Peyer's patch (tissue), 4 donors: ENCODE data around the gene NDUFB3.

ENCODE experiments used
- POLR2A ChIP-seq, 2 donors: fragments of 450-650 bp; IDR thresholded peaks; one replicate each; pipeline ENCODE4 v1.5.1; 2017; ENCODE audit warnings: antibody characterized with exemption in 2 of 2, mild to moderate bottlenecking in 2 of 2, moderate library complexity in 2 of 2
- TF ChIP-seq, protein P1 (sequence below), 6 experiments: fragments of 450-650 bp in 4 of 6; fragments of 200-600 bp in 2 of 6; sonication (generic) in 1 of 6; IDR thresholded peaks; one replicate each; pipeline ENCODE4 v1.5.1; 2017 to 2019; ENCODE audit warnings: antibody characterized with exemption in 6 of 6, mild to moderate bottlenecking in 3 of 6, moderate library complexity in 1 of 6

DNA sequence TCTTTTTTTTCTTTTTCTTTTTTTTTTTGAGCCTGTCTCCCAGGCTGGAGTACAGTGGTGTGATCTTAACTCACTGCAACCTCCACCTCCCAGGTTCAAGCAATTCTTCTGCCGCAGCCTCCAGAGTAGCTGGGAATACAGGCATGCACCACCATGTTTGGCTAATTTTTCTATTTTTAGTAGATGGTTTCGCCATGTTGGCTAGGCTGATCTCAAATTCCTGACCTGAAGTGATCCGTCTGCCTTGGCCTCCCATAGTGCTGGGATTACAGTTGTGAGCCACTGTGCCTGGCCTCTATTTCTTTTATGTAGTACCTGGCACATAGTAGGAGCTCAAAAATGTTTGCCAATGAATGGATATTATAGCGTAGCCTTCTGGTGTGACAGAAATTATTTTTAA, 37.4 kb downstream of the NDUFB3 start:
- TF ChIP-seq, protein P1, sequence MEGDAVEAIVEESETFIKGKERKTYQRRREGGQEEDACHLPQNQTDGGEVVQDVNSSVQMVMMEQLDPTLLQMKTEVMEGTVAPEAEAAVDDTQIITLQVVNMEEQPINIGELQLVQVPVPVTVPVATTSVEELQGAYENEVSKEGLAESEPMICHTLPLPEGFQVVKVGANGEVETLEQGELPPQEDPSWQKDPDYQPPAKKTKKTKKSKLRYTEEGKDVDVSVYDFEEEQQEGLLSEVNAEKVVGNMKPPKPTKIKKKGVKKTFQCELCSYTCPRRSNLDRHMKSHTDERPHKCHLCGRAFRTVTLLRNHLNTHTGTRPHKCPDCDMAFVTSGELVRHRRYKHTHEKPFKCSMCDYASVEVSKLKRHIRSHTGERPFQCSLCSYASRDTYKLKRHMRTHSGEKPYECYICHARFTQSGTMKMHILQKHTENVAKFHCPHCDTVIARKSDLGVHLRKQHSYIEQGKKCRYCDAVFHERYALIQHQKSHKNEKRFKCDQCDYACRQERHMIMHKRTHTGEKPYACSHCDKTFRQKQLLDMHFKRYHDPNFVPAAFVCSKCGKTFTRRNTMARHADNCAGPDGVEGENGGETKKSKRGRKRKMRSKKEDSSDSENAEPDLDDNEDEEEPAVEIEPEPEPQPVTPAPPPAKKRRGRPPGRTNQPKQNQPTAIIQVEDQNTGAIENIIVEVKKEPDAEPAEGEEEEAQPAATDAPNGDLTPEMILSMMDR (IDR thresholded peaks at IDR 0.05): no peak
- no peak for TF ChIP-seq POLR2A (IDR thresholded peaks at IDR 0.05)
